ENCODE measurements around the gene MPPED2.

- TF ChIP-seq CTCF (optimal IDR thresholded peaks at IDR 0.05 in 1 of 3, IDR thresholded peaks at IDR 0.05 in 1 of 3, conservative IDR thresholded peaks at IDR 0.05 in 1 of 3; ENCODE audit: extremely low read depth in 1 of 3, insufficient read depth in 2 of 3, low read length in 3 of 3) (no peak), EZH2 (IDR thresholded peaks at IDR 0.05; ENCODE audit: low read length) (no peak)
Observed at GRCh38 chr11:30561691-30562415, 24.3 kb downstream of the MPPED2 start.

Data from keratinocyte (primary cell).